GM21423 (cell line): Measurements from ENCODE around the gene HCFC1.

ENCODE experiments used
- ATAC-seq: cut with Tn5 transposase; IDR thresholded peaks from one replicate; pipeline ENCODE4 v1.9.1; 2021; ENCODE audit warnings: mild to moderate bottlenecking, moderate library complexity; ENCODE audit not compliant: unreplicated experiment

HCFC1 gene

DNA sequence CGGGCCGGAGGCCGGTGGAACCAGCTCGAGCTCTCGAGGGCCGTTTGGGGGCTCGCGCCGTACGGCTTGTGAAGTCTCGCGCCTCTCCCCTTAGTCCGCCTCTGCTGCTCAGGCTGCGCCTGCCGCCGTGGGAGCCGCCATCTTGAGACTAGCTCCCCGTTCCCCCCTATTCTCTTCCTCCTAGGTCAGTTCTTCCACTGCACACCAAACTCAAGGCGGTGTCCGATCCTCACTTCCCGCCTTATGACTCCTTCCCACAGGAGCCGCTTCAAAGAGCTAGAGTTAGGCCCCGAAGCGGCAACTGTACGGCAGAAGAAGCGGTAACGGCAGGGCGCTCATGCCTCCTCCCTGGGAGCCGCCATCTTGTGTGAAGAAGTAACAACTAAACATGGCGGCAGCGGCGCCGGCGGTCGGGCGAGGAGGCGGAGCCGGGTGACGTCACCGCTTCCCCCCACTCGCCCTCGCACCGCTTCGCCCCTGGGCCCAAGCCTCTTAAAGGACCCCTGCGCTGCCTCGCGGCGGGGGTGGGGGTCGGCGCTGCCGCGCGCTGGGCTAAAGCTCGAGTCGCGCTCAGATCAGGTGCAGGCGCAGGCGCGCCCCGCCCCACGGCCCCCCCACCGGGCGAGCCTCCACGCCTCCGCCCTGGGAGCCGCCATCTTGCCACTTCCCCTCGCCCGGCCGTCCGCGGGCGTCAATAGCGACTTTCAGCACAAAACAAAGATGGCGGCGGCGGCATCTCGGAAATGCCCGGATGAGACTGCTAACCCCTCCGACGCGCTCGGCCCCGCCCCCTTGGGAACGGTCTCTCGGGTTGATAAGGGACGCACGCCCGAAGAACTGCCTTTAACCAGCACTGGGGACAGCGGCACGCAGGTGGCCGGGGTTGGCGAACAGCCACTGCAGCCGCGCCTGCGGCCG is at the start of gene HCFC1:
TSS of gene HCFC1 (minus strand) at position 369 of the 918 bp plus-strand sequence. CDS start 978 bp downstream, outside the sequence.
- ATAC-seq = peak; percentile 35

DNA sequence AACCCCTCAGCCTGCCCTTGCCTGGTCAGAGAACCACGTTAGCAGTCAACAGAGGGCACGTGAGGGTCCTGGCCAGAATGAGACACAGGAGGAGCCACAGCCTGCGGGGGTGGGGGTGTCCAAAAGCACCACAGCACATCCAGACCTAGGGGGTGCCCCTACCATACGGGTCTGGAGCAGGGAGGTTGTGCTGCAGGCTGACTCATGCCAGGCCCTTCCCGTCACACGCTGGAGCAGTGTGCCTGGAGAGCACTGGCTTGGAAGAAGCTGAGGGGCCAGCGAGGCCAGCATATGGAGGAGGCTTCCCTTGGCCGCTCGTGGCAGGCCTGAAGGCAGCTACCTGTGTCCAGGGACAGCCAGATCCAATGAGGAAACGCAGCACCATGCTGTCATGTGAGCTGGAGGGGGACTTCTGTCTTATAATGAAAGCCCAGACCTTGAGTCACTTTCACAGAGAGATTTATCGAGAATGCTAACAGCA is 49.6 kb upstream of the HCFC1 start:
- no peak for ATAC-seq

DNA sequence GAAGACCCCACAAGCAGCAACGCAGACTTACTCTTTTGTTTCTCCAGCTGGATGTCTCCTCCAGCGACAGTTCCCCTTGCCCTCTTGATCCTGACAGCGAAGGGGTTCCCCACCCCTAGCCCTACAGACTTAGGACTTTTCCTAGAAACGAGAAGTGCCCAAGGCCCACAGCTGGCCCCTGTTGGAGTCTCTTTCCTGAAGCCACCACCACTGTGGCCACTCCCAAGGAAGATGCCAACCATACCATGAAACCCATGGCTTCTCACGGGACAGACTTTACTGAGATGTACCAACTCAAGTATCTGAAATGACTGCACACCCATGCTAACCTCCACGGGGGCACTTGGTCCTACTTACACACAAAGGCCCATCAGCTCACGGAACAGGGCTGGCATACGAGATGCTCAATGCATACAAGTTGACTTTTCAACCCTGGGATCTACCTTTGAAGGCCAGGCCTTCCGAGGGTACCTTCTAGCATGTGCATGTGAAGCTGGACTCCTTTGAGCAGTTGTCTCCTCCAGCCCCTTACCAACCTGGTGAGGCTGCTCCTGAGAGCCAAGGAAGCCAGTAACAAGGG is 49.0 kb upstream of the HCFC1 start:
- ATAC-seq = no peak

DNA sequence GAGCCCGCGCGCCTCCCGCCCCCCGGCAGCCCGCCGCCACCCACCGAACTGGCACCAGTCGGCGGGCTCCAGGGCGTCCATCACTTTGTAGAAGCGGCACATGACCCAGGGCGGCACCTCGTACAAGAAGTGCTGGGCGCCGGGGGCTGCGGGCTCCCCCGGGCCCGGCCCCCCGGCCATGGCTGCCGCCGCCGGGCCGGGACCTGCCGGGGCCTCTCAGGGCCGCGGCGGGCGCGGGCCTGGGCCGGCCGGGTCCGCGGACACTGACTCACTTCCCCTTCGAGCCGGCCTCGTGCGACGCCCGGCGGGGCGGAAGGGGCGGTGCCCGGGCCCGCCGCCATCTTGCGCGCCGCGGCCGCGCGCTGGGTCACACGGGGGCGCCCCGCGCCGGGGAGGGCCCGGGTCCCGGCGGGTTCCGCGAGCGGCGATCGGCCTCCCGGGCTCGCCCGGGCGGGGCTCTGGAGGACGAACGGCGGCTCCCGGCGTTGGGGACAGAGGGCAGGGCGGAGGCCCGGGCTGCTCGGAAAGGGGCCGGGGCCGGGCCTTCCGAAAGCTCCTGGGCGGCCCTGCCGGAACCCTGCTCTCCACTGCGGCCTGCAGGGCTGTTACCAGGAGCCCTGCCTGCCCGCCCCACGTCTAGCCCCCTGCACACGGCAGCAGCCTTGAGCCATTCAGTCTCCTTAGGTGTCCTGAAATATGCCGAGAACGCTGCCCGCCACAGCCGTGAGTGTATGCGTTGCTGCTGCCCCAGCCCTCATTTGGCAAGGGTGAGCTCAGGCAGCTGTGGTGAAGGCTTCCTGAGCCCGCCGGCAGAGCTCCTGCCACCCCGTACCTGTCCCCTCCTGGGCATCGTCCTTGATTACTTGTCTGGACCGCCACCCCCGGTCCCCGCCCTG is 48.3 kb upstream of the HCFC1 start, which contains the start of gene IRAK1:
TSS of gene IRAK1 (minus strand) at position 270 of the 896 bp plus-strand sequence. CDS start at position 180, 90 bp downstream.
- ATAC-seq = peak; percentile 64

DNA sequence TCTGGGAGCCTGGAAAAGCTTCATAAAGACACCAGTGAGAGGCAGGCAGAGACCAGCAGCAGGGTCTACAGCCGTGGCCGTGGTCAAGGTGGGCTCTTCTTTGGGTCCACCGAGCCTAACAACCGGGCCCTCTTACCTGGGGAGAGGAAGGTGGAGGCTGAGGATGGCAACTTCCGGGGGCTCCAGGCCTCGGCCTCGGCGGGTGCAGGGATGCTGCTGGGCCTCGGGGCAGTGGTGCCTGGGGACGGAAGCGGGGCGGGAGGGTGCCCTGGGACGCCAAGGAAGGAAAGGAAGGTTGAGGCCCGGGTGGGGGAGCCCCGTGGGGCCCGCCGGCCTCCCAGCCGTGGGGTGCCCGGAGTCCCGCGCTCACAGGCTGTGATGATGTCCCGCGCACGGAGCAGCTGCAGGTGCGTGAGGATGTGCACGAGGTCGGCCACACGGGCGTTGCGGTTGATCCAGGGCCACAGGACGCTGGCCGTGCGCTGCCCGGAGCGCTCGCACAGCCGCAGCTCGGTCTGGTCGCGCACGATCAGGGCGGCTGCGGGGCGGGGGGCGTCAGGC is 47.5 kb upstream of the HCFC1 start:
- ATAC-seq = peak; percentile 17

DNA sequence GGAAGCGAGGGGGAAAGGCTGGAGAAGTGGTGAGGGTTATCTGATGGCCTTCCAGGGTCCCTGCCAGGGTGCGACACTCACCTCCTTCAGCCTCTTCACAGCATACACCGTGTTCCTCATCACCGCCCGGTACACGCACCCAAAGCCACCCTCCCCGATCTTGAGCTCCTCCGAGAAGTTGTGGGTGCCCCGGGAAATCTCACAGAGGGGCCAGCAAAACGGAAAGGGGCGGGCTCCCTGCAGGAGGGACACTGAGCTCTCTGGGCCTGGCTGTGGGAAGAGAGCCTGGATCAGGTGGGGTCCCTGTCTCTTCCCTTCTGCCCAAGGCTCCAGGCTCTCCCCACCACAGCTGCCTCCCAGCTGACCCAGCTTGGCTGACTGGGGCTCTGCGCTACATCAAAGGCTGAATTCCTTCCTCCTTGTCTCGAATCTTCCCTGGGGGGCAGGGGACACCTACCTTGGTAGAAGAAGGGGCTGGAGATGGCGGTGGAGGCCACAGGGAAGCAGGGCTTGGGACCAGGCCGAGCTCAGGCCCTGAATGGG is 47.0 kb upstream of the HCFC1 start:
- ATAC-seq = no peak

DNA sequence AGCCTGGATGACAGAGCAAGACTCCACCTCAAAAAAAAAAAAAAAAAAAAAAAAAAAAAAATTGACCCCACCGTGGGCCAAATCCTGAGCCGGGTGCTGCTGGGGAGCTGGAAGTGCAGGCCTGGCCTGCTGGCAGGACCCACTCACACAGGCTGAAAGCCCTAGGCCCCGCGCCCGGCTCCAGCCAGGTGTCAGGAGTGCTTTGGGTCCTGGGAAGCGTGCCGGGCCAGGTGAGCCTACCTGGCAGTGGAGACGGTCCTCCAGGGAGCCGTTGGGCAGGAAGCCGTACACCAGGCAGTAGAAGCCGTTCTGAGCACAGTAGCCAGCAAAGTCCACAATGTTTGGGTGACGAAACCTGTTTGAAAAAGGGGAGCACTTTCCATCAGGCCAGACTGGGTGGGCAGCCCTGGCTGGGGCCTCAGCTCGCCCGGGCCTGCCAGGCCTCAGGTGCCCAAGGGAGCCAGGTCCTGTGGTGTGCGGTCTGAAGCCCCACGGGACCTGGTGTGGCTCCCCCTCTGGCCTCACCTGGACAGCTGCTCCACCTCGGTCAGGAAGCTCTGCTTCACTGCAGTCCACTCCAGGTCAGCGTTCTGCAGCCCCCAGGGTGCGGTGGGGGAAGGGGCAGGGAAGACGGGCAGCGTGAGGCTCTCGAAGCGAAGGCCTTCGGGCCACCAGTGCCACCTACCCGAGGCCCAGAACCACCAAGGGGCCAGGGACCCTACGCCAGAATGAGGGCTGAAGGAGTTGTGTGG is 46.3 kb upstream of the HCFC1 start:
- ATAC-seq = no peak

DNA sequence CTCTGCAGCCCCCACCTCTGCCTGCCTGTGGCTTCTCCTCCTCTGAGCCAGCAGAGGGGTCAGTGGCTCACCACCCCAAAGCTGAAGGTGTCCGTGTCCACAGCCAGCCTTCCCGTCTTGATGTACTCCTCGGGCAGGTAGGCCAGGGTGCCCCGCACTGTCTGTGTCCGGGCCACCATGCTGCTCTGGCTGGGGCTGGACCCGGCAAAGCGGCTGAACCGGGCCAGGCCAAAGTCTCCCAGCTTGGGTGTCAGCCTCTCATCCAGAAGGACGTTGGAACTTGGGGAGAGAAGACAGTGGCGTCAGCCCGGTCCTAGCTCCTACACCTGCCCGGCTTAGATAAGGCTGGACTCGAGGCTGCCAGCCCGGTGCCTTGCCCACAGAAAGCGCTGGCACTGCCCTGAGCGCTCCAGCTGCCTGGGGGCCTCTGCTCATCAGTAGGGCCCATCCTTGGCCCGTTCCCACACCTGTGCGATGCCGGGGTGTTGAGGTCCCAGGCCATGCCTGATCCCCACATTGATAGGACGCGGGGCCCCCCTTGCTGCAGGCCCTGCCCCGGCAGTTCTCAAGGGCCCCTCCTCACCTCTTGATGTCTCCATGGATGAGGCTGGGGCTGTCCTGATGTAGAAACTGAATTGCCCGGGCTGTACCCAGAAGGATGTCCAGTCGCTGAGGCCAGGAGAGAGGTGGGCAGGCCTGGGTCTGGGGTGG is 44.9 kb upstream of the HCFC1 start:
- no peak for ATAC-seq

DNA sequence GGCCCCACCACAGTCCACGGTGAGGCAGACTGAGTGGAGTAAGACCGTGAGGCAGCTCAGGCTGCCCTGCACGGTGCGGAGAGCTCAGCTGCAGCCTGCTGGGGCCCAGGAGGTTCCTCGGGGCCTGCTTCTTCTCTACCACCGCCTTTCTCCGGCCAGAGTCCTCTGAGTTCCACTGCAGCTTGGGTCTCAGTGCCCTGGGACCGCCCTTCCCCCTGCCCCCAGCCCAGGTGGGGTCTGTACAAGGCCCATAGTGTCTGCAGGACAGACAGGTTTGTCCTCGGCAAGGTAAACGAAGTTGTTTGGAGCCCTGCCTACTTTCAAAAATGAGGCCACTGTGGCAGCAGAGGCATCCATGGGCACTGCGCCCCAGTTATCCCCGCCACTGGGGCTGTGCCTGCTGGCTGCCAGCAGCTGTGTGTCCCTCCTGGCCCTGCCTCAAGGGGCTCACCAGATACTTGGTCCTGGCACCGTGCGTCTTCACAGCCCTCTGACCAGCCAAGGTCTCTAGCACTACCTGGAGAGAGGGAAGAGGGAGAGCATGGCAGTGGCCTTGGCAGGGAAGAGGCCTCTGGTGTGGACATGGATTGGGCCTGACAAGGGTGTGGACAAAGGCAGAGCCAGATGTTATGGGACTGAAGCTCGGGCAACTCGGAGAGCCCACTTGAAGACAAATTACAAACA is 44.1 kb upstream of the HCFC1 start:
- no peak for ATAC-seq

DNA sequence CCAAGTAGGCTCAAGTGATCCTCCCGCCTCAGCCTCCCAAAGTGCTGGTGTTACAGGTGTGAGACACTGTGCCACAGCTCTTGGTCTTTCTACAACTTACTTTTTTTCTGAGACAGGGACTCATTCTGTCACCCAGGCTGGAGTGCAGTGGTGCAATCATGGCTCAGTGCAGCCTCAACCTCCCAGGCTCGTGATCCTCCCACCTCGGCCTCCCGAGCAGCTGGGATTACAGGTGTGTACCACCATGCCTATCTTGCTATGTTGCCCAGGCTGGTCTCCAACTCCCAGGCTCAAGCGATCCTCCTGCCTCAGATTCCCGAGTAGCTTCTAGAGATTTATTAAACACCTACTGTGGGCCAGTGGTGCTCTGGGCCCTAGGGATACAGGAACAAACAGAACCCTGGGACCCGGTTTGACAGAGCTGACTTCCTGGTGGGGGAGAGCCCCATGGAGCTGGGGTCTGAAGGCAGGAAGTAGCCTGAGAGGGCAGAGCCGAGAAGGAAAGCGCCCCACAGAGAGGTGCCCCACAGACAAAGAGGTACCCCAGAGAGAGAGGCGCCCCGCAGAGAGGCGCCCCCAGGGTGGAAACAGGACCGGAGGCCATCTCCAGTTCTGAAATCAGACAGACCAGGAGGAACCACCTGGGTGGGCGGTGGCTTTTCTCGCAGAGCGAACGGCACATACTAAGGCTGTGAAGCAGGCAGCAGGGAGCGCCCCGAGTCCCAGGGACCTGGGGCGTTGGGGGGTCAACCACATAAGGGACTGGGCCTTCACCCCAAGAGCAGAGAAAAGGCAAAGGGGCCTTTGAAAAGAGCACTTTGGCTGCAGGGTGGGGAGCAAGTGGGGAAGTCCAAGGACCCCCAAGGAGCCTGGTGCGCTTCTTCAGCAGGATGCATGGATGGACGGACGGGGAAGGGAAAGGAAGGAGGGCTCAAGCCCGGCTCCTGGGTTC is 43.1 kb upstream of the HCFC1 start:
- ATAC-seq = no peak

DNA sequence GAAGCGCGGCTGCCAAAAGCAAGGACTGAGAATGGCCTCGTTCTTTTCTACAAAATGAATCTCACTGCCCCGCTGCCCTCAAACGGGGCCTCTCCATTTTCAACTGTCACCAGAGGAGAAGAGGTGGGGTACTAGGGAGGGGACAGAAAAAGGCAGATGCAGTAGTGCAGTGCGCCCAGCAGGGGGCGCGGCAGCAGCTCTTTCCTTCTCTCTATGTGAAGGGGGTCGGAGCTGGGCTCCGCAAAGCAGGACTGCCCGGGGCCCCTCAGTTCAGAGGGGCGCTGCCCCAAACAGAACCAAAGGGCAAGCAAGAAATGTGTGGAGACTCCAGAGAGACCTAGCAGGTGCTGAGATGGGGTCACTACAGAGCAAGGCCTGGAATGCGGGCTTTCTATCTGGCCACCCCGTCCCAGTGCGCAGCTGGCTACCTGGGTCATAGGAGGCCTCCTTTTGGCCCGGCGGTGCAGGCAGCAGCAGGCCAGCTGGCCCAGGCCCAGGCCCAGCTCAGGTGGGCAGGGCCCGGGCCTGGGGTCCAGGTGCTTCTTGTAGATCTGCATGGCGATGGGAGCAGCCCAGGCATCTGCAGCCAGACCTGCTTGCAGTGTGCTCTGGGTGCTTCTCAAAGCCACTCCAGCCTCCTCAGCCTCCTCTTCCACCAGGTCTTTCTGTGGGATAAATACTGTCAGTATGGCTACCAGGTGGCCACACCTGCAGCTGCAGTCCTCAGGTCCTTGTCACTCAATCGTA is 42.2 kb upstream of the HCFC1 start:
- ATAC-seq = no peak

DNA sequence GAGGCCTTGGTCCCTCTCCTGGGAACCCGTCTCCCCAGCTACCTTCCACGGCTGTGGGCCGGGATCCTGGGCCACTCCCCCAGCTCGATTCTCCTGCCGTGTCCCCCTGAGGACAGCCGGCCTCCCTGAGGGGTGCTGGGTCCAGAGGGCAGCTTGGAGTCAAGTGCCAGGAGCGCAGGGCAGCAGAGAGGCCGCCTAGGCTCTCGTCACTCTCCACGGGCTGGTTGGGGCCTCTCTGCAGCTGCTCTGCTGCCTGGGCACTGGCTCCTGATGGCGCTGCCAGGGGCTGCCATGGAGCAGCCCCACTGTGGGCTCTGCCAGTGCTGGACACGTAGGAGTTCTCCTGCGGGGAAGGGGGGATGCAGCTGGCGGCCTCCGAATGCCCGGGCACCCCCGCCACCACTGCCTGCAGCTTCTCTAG is 41.4 kb upstream of the HCFC1 start:
- no peak for ATAC-seq

DNA sequence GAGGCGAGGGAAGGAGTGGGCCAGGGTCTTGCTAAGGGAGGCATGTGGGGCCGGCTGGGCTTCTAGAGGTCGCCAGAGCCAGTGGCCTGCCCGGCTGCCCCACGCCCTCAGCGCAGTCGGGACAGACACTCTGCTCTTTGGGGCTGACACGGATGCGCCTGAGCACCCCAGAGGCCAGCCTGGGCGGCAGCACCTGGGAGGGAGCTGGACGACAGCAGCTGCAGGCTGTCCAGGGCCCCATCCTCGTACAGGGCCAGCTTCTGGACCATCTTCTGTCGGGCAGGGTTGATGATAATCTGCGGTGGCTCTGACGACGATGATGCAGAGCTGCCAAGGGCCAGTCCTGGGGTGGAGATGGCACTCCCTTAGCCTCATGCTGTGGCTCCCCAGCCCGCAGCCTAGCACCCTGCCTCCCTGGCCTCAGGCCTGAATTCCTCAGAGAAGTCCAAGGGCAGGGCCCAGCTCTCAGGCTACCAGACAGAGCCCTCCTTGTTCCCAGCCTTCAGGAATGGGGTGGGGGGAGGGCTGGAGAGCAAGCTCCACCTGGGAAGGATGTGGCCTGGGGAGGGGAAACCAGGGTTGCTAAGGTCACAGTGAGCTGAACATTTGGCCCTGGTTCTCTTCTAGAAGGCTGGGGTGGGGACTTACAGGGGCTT is 40.8 kb upstream of the HCFC1 start:
- ATAC-seq = no peak

DNA sequence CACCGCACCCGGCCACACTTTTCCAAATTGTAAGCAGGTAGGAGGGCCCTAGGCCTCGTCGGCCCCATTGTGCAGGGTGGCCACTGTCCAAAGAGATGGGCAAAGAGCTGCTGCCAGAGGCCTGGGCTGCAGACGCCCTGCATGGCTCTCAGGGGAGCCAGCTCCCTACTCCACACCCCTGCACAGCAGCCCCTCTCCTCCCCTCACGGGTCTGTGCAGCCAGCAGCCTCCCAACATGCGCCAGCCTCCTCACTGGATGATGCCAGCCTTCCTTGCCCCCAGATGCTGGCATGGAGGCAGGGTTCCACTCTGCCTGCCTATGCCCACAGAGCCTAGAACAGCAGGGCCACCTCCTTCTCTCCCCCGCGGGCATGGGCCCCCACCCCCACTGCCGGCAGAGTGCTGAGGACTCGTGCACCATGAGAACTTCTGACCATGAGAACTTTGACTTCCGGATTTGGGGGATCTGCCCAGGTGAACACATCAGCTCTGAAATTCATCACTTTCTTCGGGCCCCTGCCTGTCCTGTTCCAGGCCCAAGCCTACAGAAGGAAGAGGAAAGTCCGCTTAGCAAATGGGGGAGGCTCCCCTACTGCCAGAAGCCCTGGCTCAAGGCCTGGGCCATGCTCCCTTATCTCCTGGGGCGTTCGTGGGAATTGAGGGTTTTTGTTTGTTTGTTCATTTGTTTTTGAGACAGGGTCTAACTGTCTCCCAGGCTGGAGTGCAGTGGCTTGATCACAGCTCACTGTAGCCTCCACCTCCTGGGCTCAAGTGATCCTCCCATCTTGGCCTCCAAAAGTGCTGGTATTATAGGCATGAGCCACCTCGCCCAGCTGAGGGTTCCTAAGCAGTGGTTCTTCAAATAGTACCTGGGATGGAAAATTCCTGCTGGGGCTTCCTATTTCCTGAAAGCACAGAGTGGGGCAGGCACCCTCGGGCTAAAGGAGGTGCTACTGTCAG is 40.0 kb upstream of the HCFC1 start:
- ATAC-seq = no peak
